DMS114 treated with DMSO at 0.1 percent for 48 hours (cell line): ENCODE results near the gene ZG16.

Source experiments
- DNase-seq: peaks from one replicate; lab custom pipeline; 2025; ENCODE audit not compliant: unreplicated experiment; lab: John Stamatoyannopoulos, UW

The ZG16 gene

GRCh38 chr16:29807426-29808218 is 29.6 kb downstream of the ZG16 start:
- peak; percentile 78 for DNase-seq

- DNase-seq, result no peak
These were observed 30.3 kb downstream of the ZG16 start for GRCh38 chr16:29808219-29808900.

GRCh38 chr16:29809031-29809747 is 31.1 kb downstream of the ZG16 start:
- no peak for DNase-seq

- peak; percentile 61 for DNase-seq
These were observed 32.0 kb downstream of the ZG16 start for GRCh38 chr16:29809850-29810698.

- DNase-seq, result no peak
These were observed 32.7 kb downstream of the ZG16 start for GRCh38 chr16:29810699-29811169.

GRCh38 chr16:29811170-29811895 is 33.3 kb downstream of the ZG16 start:
- DNase-seq, result peak; percentile 92

GRCh38 chr16:29811896-29812665 is 34.0 kb downstream of the ZG16 start, which contains the start of gene PRRT2:
PRRT2 (plus strand) TSS chr16:29812193; CDS start chr16:29813055, 862 bp downstream.
- DNase-seq, result peak; percentile 64

GRCh38 chr16:29812754-29813643 is 34.9 kb downstream of the ZG16 start:
- DNase-seq, result peak; percentile 16

GRCh38 chr16:29813644-29814562 is 35.8 kb downstream of the ZG16 start:
- no peak for DNase-seq

- no peak for DNase-seq
These were observed 36.5 kb downstream of the ZG16 start for GRCh38 chr16:29814592-29814991.

GRCh38 chr16:29815032-29815721 is 37.1 kb downstream of the ZG16 start:
- peak; percentile 30 for DNase-seq

GRCh38 chr16:29815793-29816693 is 38.0 kb downstream of the ZG16 start, which contains the start of gene PAGR1:
PAGR1 (plus strand) TSS chr16:29816152; CDS start chr16:29816526, 374 bp downstream.
- DNase-seq, result peak; percentile 98

GRCh38 chr16:29816694-29817441 is 38.8 kb downstream of the ZG16 start:
- peak; percentile 21 for DNase-seq

GRCh38 chr16:29818082-29818481 is 40.0 kb downstream of the ZG16 start:
- DNase-seq, result no peak

- no peak for DNase-seq
These were observed 41.5 kb downstream of the ZG16 start for GRCh38 chr16:29819506-29819905.
